Adipocyte (in vitro differentiated cells): ENCODE measurements around the gene ASPSCR1.

Experiments
- DNase-seq: peaks from one replicate; pipeline ENCODE4 v3.0.0-alpha.2; 2015; ENCODE audit warnings: low read depth
- H3K27me3 ChIP-seq: replicated peaks from 2 replicates; pipeline ENCODE4 v1.7.0; 2013; ENCODE audit warnings: mild to moderate bottlenecking, low read length, moderate library complexity; ENCODE audit not compliant: control insufficient read depth, insufficient read depth
- H3K36me3 ChIP-seq: 2 replicates; pipeline ENCODE4 v1.7.0; 2013; ENCODE audit warnings: low read length, mild to moderate bottlenecking, moderate library complexity; ENCODE audit not compliant: control insufficient read depth, insufficient read depth, severe bottlenecking
- H3K4me1 ChIP-seq: 2 replicates; pipeline ENCODE4 v1.7.0; 2013; ENCODE audit warnings: mild to moderate bottlenecking, low read length, moderate library complexity; ENCODE audit not compliant: control insufficient read depth, insufficient read depth
- H3K4me3 ChIP-seq: 2 replicates; pipeline ENCODE4 v1.7.0; 2013; ENCODE audit warnings: mild to moderate bottlenecking, low read length, moderate library complexity
- H3K9ac ChIP-seq: 2 replicates; pipeline ENCODE4 v1.7.0; 2013; ENCODE audit warnings: mild to moderate bottlenecking, low read length, moderate library complexity
- H3K9me3 ChIP-seq: 2 replicates; pipeline ENCODE4 v1.7.0; 2013; ENCODE audit warnings: mild to moderate bottlenecking, low read length, moderate library complexity; ENCODE audit not compliant: control insufficient read depth

ASPSCR1 gene

GRCh38 chr17:81992306-81993102 lies 15.1 kb downstream of the ASPSCR1 start:
- Histone ChIP-seq H3K4me3 (no peak overlapping the region), H3K27me3 (no peaks in the 10 kb centered on the region), H3K4me1 (peaks cover 11% of the 10 kb centered on the region), H3K9me3 (no peaks in the 10 kb centered on the region), H3K9ac (no peak overlapping the region), H3K36me3 (peaks cover 11% of the 10 kb centered on the region)
- DNase-seq = no peak

GRCh38 chr17:81993729-81994592 lies 16.5 kb downstream of the ASPSCR1 start:
- H3K4me3 ChIP-seq = no peak overlapping the region
- H3K9ac ChIP-seq = no peak overlapping the region
- no peaks in the 10 kb centered on the region for H3K9me3 ChIP-seq
- DNase-seq = no peak
- peaks cover 11% of the 10 kb centered on the region for H3K4me1 ChIP-seq
- peaks cover 11% of the 10 kb centered on the region for H3K36me3 ChIP-seq
- H3K27me3 ChIP-seq = no peaks in the 10 kb centered on the region

GRCh38 chr17:81994593-81995462 lies 17.4 kb downstream of the ASPSCR1 start:
- no peak for DNase-seq
- Histone ChIP-seq H3K4me3 (no peak overlapping the region), H3K9ac (no peak overlapping the region)

GRCh38 chr17:81995463-81996231 lies 18.2 kb downstream of the ASPSCR1 start:
- no peak overlapping the region for H3K9ac ChIP-seq
- no peak overlapping the region for H3K4me3 ChIP-seq
- H3K27me3 ChIP-seq = no peaks in the 10 kb centered on the region
- H3K36me3 ChIP-seq = peaks cover 11% of the 10 kb centered on the region
- no peaks in the 10 kb centered on the region for H3K9me3 ChIP-seq
- DNase-seq = no peak
- H3K4me1 ChIP-seq = peaks cover 11% of the 10 kb centered on the region

More at GRCh38 chr17:81994593-81995462, 17.4 kb downstream of the ASPSCR1 start:
- Histone ChIP-seq H3K4me1 (peaks cover 11% of the 10 kb centered on the region), H3K36me3 (peaks cover 11% of the 10 kb centered on the region), H3K27me3 (no peaks in the 10 kb centered on the region), H3K9me3 (no peaks in the 10 kb centered on the region)

- H3K9ac ChIP-seq = no peak overlapping the region
Observed at GRCh38 chr17:81996232-81996756, 18.9 kb downstream of the ASPSCR1 start.

GRCh38 chr17:81996757-81997441 lies 19.5 kb downstream of the ASPSCR1 start:
- no peak for DNase-seq
- Histone ChIP-seq H3K4me3 (no peak overlapping the region), H3K9ac (no peak overlapping the region), H3K27me3 (no peaks in the 10 kb centered on the region), H3K36me3 (peaks cover 11% of the 10 kb centered on the region), H3K9me3 (no peaks in the 10 kb centered on the region), H3K4me1 (peaks cover 4% of the 10 kb centered on the region)

More at GRCh38 chr17:81996232-81996756, 18.9 kb downstream of the ASPSCR1 start:
- no peak for DNase-seq
- Histone ChIP-seq H3K9me3 (no peaks in the 10 kb centered on the region), H3K27me3 (no peaks in the 10 kb centered on the region), H3K4me3 (no peak overlapping the region), H3K4me1 (peaks cover 10% of the 10 kb centered on the region), H3K36me3 (peaks cover 11% of the 10 kb centered on the region)

GRCh38 chr17:81998212-81998611 lies 20.8 kb downstream of the ASPSCR1 start:
- H3K4me1 ChIP-seq = peaks cover 6% of the 10 kb centered on the region
- no peaks in the 10 kb centered on the region for H3K9me3 ChIP-seq
- H3K9ac ChIP-seq = no peak overlapping the region
- no peaks in the 10 kb centered on the region for H3K27me3 ChIP-seq
- no peak overlapping the region for H3K4me3 ChIP-seq
- DNase-seq = no peak
- peaks cover 11% of the 10 kb centered on the region for H3K36me3 ChIP-seq

GRCh38 chr17:81998691-81999438 lies 21.4 kb downstream of the ASPSCR1 start:
- Histone ChIP-seq H3K9me3 (no peaks in the 10 kb centered on the region), H3K27me3 (no peaks in the 10 kb centered on the region), H3K4me1 (peaks cover 10% of the 10 kb centered on the region), H3K4me3 (no peak overlapping the region), H3K36me3 (peaks cover 8% of the 10 kb centered on the region), H3K9ac (no peak overlapping the region)
- no peak for DNase-seq

GRCh38 chr17:81999587-81999975 lies 22.2 kb downstream of the ASPSCR1 start:
- H3K27me3 ChIP-seq = no peaks in the 10 kb centered on the region
- DNase-seq = no peak
- peaks cover 8% of the 10 kb centered on the region for H3K36me3 ChIP-seq
- no peak overlapping the region for H3K4me3 ChIP-seq
- H3K4me1 ChIP-seq = peaks cover 16% of the 10 kb centered on the region
- no peak overlapping the region for H3K9ac ChIP-seq
- H3K9me3 ChIP-seq = no peaks in the 10 kb centered on the region
